GM18870 (cell line): ENCODE measurements around the gene PRL.

Experiments used
- ATAC-seq: cut with Tn5 transposase; IDR thresholded peaks from one replicate; pipeline ENCODE4 v1.9.1; 2021; ENCODE audit warnings: moderate library complexity; ENCODE audit not compliant: unreplicated experiment

PRL gene

GRCh38 chr6:22295145-22295544 is 1.7 kb downstream of the PRL start:
- ATAC-seq, result no peak

GRCh38 chr6:22294301-22294700 is 2.5 kb downstream of the PRL start:
- ATAC-seq, result no peak

- no peak for ATAC-seq
Measured at GRCh38 chr6:22290045-22290444, 6.8 kb downstream of the PRL start.

- no peak for ATAC-seq
Measured at GRCh38 chr6:22288721-22289120, 8.1 kb downstream of the PRL start.

- no peak for ATAC-seq
Measured at GRCh38 chr6:22284666-22285065, 12.2 kb downstream of the PRL start.

- no peak for ATAC-seq
Measured at GRCh38 chr6:22281341-22282085, 15.3 kb downstream of the PRL start.

GRCh38 chr6:22279427-22279826 is 17.4 kb downstream of the PRL start:
- no peak for ATAC-seq

GRCh38 chr6:22271081-22271480 is 25.8 kb downstream of the PRL start:
- ATAC-seq, result peak; percentile 72

- no peak for ATAC-seq
Measured at GRCh38 chr6:22263748-22264147, 33.1 kb downstream of the PRL start.

- ATAC-seq, result no peak
Measured at GRCh38 chr6:22254886-22255285, 42.0 kb downstream of the PRL start.

GRCh38 chr6:22253955-22254655 is 42.7 kb downstream of the PRL start:
- no peak for ATAC-seq

- no peak for ATAC-seq
Measured at GRCh38 chr6:22251348-22251747, 45.5 kb downstream of the PRL start.

- ATAC-seq, result no peak
Measured at GRCh38 chr6:22250486-22250885, 46.4 kb downstream of the PRL start.

- ATAC-seq, result no peak
Measured at GRCh38 chr6:22249711-22250350, 47.0 kb downstream of the PRL start.

GRCh38 chr6:22248513-22249308 is 48.1 kb downstream of the PRL start:
- ATAC-seq, result no peak

GRCh38 chr6:22247916-22248482 is 48.8 kb downstream of the PRL start:
- ATAC-seq, result no peak

- ATAC-seq, result no peak
Measured at GRCh38 chr6:22240025-22240424, 56.8 kb downstream of the PRL start.

GRCh38 chr6:22239261-22239921 is 57.4 kb downstream of the PRL start:
- ATAC-seq, result no peak

- ATAC-seq, result no peak
Measured at GRCh38 chr6:22238861-22239260, 58.0 kb downstream of the PRL start.

- ATAC-seq, result no peak
Measured at GRCh38 chr6:22237526-22237925, 59.3 kb downstream of the PRL start.
